ENCODE results near the gene CAMK2N2.

The CAMK2N2 gene

GRCh38 chr3:184240384-184241140 is 20.8 kb downstream of the CAMK2N2 start:
- no peak for DNase-seq (ENCODE audit: low read depth in 2 of 2)

- no peak for DNase-seq (ENCODE audit: low read depth in 2 of 2)
Measured at GRCh38 chr3:184239708-184240107, 21.6 kb downstream of the CAMK2N2 start.

DNA sequence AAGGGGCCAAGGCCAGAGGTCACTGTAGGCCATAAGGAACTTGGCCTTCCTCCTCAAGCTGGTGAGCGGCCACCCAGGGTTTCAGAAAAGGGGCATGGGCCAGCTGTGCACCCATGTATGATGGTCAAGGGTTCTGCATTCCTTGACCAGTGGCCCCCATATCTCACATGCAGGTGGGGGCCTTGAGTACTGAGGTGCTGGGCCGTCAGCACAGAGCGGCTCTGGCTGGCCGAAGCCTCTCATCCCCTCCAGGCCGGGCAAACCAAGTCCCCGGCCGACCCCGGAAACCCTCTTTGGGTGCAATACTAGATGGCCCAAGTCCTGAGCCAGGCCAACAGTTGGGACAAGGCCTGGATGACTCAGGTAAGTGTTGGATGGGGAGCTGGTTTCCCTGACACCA is 22.1 kb downstream of the CAMK2N2 start:
- no peak for DNase-seq (ENCODE audit: low read depth in 2 of 2)

- no peak for DNase-seq (ENCODE audit: low read depth in 2 of 2)
Measured at GRCh38 chr3:184238246-184238818, 23.0 kb downstream of the CAMK2N2 start.

DNA sequence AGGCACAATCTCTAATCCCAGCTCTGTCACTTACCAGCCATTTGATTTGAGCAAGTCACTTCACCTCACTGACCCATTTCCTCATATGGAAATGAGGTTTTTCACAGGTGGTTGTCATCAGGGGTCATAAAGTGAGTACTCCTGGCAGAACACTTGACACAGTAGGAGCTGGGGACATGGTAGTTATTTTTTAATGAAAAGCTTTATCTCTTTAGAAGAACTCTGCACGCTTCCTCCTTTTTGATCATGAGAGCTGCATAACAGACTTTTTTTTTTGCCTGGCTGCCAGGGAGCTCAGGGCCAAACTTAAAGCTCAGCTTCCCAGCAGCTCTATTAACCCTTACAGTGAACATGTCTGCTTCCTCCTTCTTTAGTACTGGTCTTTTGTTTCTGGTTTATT is 23.5 kb downstream of the CAMK2N2 start:
- no peak for DNase-seq (ENCODE audit: low read depth in 2 of 2)

DNA sequence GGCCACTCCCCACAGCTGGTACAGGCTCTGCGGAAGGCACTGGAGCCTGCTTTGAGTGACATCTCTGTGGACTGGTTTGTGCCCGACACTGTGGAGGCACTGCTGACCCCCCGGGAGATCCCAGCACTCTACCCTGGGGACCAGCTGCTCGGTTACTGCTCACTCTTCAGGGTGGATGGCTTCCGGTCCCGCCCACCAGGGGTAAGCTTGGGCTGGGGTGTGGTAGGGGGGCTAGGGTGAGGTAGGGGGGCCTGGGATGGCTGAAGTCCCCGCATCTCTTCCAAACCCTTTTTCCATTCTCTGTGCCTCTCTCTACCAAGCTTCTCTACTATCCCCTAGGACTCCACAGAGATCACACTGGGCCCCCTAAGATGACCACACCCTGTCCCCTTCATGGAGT is 24.1 kb downstream of the CAMK2N2 start:
- no peak for DNase-seq (ENCODE audit: low read depth in 2 of 2)

GRCh38 chr3:184236636-184237035 is 24.7 kb downstream of the CAMK2N2 start:
- no peak for DNase-seq (ENCODE audit: low read depth in 2 of 2)

GRCh38 chr3:184236033-184236410 is 25.3 kb downstream of the CAMK2N2 start:
- no peak for DNase-seq (ENCODE audit: low read depth in 2 of 2)

DNA sequence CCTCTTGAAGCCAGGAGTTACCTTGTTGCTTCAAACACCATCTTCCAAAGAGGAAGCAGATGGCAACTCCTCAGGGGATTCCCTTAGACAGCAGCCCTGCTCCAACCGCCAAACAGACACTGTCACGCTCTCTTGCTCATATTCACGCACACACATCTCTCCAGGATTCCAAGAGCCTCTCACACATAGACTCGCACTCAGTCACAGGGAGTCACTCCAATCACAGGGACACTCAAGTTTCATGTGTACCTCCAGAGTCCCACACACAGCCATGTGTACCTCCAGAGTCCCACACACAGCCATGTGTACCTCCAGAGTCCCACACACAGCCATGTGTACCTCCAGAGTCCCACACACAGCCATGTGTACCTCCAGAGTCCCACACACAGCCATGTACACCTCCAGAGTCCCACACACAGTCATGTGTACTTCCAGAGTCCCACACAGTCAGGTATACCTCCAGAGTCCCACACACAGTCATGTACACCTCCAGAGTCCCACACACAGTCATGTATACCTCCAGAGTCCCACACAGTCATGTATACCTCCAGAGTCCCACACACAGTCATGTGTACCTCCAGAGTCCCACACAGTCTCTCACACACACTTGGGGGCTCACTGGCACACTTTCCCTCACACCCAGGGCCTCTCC is 25.8 kb downstream of the CAMK2N2 start:
- DNase-seq (ENCODE audit: low read depth in 2 of 2): no peak

GRCh38 chr3:184234671-184235380 is 26.5 kb downstream of the CAMK2N2 start:
- no peak for DNase-seq (ENCODE audit: low read depth in 2 of 2)

DNA sequence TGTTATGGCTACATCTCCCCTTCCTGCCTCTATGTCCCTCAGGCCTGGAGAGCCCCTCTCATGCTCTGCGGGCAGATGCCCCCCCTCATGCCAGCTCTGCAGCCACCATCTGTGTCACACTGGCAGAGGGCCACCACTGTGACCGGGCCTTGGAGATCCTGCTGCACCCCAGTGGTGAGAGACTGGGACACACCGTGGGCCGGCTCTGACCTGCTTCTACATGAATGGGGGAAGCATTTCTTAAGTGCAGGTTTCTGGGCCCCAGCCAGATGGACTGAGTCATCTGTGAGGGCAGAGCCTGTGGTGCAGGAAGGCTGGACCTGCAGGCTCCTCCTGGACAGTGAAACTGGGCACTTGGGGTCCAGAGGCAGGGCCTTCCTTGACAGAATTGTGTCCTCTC is 27.1 kb downstream of the CAMK2N2 start:
- DNase-seq (ENCODE audit: low read depth in 2 of 2): no peak

DNA sequence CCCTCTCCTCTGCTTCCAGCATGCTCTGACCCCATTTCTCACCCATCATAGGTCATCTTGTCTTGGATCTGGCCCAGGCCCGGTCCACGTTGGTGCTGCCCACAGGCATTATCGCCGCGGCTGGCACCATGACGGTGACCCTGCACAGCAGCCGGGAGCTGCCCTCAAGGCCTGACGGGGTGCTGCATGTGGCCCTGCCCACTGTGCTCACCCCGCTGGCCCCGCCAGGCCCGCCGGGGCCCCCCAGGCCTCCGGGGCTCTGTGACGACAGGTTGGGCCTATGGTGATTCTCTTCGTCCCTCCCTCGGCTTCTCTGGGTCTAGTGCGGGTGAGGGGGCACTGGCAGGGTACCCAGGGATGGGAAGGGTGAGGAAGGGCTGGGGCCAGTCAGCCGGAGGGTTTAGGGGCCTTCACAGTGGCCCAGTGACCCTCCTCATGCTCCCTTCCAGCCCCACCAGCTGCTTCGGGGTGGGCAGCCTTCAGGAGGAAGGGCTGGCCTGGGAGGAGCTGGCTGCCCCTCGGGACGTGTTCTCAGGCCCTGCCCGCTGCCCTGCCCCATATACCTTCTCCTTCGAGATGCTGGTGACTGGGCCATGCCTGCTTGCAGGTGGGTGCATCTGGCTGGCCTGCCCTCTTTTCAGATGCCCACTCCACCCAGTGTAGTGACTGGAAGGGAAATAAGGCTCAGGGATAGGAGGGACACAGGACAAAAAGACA is 28.1 kb downstream of the CAMK2N2 start:
- DNase-seq (ENCODE audit: low read depth in 2 of 2): no peak

DNA sequence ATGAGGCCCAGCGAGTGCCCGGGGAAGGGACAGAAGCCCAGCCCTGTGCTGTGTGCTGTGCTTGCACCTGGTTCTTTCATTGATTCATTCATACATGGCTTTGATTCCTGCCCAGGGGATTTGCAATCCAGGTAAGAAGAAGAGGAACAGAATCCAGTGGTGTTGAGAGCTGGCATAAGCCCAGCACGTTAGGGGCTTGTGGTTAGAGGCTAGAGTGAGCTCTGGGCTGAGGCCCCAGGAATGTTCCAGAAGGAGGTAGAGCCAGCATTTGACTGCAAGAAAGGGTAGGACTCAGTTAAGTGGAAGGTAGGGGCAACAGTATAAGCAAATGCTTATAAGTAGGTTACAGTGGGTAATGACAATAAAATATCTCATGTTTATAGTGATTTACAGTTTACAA is 29.7 kb downstream of the CAMK2N2 start:
- no peak for DNase-seq (ENCODE audit: low read depth in 2 of 2)

GRCh38 chr3:184230603-184231528 is 30.5 kb downstream of the CAMK2N2 start:
- no peak for DNase-seq (ENCODE audit: low read depth in 2 of 2)

- peak in 1 of 2 donors; percentile 33 for DNase-seq (ENCODE audit: low read depth in 2 of 2)
Measured at GRCh38 chr3:184230081-184230602, 31.2 kb downstream of the CAMK2N2 start.

DNA sequence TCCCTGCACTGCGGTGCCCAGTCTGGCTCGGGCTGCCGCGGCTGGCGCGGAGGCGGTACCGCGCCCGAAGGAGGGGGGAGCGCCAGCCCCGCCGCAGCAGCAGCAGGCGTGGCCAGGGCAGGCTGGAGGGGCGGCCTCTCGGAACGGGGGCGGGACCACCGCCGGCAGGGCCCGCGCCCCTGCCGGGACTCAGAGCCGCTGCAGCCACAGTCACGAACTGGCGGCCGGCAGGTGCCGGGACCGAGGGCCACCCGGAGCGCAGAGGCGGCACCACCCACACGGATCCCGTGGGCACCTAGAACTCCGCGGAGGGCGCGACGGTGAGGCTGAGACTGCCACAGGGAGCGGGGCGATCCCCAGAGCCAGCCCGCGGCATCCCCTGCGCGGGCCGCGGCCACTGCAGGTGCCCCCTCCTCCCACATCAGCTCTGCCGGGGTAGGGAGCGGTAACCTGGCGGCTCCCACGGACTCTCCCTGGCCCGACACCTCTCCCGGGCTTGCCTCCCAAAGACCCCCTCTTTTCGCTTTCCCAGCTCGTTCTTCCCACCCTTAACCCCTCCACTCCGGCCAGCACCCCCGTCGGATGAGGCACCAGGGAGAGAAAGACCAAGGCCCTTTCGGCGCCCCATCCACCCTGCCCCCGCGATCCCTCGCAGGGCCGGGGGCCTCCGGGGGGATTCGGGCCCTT is 31.8 kb downstream of the CAMK2N2 start, which contains the start of gene VWA5B2:
VWA5B2 (plus strand) TSS at position 192 of the 687 bp plus-strand sequence. CDS start 944 bp downstream, outside the sequence.
- DNase-seq (ENCODE audit: low read depth in 2 of 2): peak; percentile 18 to 71

GRCh38 chr3:184228376-184229137 is 32.8 kb downstream of the CAMK2N2 start:
- DNase-seq (ENCODE audit: low read depth in 2 of 2): no peak

- DNase-seq (ENCODE audit: low read depth in 2 of 2): peak in 1 of 2 donors; percentile 33
Measured at GRCh38 chr3:184227481-184227935, 33.8 kb downstream of the CAMK2N2 start.

DNA sequence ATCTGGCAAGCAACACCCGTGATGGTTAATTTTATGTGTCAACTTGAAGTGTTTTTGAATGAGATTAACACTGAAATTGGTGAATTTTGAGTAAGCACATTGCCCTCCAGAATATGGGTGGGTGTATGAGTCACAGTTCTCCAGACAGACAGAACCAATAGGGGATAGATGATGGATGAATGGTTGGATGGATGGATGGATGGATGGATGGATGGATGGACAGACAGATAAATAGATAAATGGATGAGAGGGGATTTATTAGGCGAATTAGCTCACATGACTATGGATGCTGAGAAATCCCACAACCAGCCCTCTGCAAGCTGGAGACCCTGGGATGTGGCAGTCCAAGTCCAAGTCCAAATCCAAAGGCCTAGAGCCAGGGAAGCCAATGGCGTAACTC is 37.4 kb downstream of the CAMK2N2 start:
- DNase-seq (ENCODE audit: low read depth in 2 of 2): no peak
